Retina (tissue), 1 donor: Measurements from ENCODE around the gene ZHX3.

Experiments used
- DNase-seq: peaks from one replicate; pipeline ENCODE4 v3.0.0-alpha.2; 2016

ZHX3 gene

DNA sequence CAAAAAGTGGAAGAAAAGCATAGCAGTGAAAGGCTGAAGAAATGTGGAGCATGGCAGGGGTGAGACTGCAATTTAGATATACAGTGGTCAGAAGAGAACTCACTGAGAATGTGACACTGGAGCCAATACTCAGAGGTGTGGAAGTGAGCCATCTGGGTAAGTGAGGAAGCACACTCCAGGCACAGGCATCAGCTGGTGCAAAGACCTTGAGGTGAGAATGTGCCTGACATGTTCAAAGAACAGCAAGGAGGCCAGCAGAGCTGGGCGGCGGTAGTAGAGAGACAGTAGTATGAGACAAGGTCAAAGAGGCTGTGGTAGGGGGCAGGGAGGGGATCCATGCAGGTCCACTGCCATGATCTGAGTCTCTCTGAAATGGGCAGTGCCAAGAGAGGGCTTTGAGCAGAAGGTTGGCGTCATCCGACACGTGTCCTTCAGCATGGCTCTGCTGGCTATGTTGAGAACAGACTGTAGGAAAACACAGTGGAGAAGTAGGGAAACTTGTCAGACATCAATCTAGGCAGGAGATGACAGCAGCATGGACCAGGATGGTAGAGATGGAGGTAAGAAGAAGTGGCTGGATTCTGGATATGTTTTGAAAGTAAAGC is 95.8 kb downstream of the ZHX3 start:
- no peak for DNase-seq

DNA sequence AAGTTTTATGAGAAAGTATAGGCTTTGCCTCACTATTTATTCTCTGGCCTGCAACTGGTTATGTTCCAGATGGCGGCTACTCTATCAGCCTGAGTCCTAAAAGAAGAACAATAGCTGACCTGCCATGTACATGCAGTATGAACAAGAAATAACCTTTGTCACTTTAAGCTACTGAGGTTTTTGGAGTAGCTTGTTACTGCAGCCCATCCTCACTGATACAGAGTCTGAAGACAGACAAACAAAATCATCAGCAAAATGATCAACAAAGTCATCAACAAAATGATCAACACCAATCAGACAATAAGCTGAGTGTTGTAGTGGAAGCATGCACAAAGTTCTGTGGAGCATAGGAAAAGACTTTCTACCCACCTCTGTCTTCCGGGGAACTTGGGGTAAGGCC is 97.7 kb downstream of the ZHX3 start:
- no peak for DNase-seq

DNA sequence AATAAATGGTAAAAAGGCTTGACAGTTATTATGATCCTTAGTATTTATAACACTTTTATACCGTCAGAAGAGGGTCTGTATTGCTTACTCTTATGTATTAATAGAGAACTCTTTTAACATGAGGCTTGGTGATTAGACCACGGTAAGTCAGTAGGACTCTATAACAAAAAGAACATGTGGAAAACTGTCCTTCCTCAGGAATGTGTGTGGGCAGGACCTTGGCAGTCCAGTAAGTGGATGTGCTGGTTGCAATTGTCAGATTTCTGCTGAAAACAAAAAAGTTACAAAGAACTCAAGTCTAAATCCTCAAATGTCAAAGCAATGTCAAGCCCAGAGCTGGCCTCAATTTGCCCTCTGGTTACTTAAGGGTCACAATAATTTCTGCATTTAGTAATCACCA is 99.1 kb downstream of the ZHX3 start:
- DNase-seq, result no peak

DNA sequence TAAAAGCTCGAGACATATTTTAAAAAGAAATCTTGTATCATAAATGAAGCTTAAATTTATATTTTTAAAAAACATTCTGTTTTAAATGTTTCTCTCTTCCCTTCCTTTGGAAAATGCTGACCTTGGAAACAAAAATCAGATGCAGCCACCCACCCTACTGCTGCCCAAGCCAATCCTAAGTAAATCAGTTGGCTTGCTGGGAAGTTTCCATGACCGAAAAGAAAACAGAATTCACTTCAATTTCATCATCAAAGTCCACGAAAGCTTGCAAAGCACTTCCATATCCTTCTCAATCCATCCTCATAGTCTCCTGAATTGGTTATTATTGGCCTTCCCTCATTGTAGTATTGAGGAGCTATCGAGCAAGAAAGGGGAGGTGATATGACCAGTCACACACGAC is 100.1 kb downstream of the ZHX3 start:
- no peak for DNase-seq

DNA sequence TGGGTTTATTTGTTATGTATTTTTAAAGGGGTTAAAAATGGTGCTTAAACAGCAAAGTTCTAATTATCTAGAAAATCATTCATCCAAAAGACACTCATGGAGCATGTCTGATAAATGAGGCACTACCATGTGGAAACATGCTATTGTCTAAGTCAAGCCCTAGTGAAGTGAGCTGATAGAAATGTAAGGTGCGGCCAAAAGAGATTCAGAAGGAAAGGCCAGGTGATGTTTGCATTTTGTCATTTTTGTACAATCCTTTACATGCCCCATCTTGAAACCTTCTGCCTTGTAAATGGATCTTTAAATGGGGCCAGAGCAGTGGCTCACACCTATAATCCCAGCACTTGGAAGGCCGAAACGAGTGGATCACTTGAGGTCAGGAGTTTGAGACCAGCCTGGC is 102.9 kb downstream of the ZHX3 start:
- DNase-seq, result no peak

DNA sequence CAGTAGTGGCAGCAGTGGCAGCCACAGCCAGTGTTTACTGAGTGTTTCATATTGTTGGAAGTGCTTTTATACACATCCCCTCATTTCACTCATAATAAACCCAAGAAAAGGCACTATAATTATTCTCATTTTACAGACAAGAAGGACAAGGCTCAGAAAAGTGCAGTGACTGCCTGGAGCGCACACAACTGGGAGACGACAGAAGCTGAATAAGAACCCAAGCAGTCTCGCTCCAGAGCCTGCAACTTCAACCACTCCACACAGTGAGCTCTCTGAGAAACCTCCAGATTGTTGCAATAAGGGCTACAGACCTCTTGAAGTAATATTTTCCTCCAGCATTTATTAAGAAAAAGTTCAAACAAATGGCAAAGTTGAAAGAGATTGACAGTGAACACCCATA is 103.3 kb downstream of the ZHX3 start:
- no peak for DNase-seq

DNA sequence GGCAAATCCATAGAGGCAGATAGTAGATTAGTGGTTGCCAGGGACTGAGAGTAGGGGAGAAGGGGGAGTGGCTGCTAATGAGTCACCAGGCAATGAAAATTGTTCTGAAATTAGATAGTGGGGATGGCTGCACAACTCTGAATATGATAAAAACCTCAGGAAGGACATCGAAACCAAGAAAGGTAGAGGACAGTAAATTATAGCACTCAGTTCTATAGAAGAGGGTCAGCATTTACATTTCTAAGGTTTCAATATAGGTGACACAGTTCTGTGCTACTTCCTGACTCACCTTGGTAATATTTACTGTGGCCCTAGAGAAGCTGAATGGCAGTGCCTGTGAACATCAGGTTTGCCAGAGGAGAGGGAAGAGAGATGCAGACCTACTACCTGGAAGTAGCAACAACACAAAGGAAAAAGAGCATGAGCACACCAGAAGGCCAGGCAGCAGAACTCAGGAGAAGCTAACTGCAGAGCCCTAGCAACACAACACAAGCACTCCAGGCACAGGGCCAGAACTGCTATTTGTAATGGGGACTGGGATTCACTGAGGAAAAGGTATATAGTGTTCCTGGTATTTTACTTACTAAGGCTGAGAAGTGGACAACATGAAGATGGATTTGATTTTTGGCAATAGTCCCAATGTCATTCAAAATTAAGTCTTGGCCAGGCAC is 104.2 kb downstream of the ZHX3 start:
- no peak for DNase-seq

DNA sequence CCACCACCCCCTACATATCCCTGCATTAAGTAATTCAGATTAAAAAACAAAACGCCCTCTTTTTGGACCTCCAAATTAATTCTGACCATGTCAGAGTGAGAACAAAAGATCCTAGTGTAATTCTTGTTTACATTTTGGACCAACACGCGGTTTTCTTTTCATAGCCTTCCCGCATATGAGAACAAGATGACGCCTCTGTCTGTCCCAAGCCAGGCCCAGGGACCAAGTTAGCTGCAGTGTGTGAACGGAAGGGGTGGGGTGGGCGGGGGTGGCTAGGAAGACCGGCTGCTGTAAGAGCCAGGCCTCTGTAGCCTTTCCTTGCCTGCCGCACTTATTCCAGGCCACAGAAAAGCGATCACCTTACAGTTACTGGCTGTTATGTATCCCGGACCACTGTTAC is 112.2 kb downstream of the ZHX3 start:
- DNase-seq, result no peak

DNA sequence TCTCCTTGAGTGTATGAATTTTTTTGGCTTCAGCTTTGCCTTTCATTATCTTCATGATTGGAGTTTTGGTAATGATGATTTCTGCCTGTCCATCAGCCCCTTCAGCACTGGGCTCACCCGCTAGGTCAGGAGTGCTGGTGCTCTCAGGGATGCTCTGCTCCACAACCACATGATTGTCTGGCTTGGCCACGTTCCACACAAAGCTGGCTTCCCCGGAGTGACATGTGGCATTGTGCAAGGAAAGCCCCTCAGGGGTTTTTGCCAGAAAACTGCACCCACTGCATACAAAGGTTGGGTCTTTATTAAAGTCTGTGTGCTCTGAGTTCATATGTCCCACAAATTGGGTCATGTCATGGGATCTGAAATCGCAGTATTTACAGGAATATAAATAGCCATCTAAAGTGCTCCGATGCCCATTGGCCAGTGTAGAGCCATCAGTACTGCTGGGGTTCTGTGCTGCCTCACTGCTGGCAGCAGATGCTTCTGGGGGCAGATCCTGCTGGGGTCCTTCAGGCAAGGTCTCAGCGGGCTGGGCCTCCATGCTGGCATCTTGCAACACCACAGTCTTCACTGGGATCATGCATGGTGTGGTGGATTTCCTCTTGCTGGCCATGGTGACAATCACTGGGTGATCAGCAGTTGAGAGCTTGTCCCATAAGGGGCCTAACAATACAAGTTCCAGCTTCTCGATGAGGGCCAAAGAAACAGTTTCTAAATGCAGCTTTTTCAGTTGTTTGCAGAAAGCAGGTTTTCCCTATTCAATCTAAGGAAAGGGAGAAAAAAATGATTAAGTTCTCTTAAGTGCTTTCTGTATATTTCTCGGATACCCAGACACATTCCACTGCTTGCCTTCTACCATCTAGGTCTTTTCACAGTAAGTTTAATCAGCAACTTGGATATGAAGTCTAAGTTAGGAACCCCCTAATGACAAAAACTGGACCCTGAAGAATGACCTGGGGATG is 112.9 kb downstream of the ZHX3 start:
- DNase-seq, result no peak

DNA sequence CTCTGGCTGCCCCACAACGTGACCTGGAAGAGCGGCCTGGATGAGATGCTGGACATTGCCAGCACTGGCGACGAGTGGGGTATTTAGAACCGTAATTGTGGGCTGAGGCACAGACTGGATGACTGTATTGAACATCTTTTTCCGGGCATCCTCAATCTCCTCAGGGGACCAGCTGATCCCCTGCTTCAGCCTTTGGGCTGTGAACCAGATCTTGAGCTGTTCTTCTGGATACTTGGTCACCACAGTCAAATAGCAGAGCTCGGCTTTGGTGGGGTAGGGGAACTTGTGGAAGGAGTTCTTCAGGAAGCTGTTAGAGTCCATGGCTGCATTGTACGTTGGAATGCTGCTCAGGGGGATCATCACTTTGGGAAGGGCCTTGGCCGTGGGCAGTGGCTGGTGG is 113.9 kb downstream of the ZHX3 start:
- no peak for DNase-seq

DNA sequence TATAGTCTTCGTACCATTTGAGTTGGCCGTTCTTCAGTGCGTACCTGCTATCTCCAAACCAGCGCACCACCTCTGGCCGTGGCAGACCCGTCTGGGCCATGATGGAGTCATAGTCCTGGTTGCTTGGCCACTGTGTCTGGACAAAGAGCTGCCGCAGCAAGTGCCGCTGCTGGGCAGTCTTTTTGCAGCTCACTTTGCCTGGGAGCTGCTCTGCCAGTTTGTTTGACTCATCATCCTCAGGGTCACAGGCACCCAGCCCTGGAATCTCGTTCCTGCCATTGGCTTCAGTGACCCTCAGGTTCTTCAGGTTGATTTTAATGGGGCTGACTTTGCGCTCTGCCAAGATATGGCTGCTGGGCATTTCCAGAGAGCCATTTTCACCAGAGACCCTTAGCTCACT is 115.1 kb downstream of the ZHX3 start:
- DNase-seq, result no peak

DNA sequence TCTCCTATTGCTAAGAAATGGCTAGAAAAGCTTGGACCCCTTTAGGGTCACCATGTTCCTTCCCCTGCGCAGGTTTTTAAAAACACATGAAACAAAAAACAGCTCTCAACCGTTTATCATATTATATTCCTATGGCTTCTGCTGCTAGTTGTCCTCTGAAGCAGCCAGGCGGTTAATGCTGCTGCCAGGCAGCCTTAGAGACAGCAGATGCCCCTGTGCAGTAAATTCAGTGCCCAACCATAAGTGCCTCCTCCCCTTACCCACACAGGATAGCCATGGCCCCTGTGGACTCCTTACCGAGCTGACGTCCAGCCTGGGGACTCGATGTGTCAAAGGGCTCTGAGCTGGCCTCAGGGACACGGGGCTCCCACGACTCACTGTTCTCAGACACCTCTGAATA is 115.8 kb downstream of the ZHX3 start:
- no peak for DNase-seq

DNA sequence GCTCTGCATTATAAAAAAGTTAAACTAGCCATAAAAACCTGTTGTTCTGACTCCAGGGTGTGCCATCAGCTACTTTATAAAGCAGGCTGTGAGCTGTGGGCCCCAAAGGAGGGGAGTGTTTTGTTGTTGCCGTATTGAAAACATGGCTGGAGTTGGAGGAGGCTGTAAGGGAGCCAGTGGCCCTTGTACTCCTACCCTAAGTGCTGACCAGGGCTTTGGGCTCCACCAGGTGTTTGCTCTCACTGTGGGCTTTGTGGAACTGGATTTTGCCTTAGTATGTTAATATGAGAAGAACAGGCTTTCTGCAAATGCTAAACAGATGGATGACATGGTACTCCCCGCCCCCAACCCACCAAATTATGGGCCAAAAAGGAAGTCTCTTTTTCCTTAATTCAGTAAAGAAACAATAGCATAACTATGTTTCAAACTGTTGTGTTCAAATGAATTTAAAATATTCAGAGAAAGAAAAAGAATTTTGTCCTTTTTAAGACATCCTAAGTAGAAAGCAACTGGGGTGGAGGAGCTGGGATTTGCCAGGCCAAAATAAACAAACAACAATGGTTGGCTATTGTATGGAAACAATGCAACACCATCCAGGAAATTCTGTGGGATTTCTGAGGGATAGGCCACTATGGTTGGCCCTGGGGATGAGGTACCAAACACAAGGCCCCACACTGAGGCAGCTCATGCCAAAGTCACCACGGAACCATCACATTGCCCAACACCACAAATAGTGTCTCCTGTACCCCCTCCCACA is 116.9 kb downstream of the ZHX3 start:
- no peak for DNase-seq

DNA sequence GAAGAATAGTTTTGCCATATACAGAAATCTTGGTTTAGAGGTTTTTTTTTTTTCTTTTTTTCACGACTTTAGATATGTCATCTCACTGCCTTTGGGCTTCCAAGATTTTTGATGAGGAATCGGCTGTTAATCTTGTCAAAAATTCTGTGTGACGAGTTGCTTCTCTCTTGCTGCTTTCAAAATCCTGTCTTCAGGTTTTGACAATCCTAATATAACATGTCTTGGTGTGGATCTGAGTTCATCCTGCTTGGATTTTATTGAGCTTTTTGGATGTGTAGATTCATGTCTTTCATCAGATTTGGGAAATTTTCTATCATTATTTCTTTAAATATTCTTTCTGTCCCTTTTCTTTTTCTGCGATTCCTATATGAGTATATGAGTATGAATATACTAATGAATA is 119.1 kb downstream of the ZHX3 start:
- DNase-seq, result no peak

DNA sequence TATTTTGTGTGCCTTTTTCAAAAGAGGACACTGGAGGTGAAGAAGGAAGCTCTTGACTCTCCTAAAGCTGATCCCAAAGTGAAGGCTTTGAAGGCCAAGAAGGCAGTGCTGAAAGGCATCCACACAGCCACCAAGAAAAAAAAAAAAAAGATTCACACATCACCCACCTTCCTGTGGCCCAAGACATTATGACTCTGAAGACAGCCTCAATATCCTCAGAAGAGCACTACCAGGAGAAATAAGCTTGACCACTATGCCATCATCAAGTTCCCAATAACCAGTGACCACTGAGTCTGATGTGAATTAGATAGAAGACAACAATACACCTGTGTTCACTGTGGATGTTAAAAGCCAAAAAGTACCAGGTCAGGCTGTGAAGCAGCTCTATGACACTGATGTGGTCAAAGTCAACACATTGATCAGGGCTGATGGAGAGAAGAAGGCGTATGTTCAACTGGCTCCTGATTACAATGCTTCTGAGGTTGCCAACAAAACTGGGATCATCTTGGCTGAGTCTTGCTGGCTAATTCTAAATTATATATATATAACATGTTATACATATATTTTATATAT is 120.8 kb downstream of the ZHX3 start:
- no peak for DNase-seq

DNA sequence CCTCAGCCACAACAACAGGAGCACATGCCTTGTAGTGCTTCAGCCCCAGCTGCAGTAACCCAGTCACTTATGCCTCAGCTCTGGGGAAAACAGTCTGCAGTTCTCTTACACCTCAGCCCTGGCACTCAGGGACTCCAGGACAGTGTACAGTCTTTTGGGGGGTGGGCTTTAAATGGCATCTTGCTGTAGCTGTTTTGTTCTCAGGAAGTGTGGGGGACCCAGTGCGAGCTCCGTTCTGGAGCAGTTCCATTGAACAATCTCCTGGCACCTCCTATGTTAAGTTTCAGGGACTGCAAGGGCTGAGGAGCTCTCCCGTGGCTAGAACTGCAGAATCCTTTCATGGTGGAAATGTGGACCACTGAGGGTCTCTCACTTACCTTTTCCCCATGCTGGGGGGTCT is 125.0 kb downstream of the ZHX3 start:
- DNase-seq, result no peak

DNA sequence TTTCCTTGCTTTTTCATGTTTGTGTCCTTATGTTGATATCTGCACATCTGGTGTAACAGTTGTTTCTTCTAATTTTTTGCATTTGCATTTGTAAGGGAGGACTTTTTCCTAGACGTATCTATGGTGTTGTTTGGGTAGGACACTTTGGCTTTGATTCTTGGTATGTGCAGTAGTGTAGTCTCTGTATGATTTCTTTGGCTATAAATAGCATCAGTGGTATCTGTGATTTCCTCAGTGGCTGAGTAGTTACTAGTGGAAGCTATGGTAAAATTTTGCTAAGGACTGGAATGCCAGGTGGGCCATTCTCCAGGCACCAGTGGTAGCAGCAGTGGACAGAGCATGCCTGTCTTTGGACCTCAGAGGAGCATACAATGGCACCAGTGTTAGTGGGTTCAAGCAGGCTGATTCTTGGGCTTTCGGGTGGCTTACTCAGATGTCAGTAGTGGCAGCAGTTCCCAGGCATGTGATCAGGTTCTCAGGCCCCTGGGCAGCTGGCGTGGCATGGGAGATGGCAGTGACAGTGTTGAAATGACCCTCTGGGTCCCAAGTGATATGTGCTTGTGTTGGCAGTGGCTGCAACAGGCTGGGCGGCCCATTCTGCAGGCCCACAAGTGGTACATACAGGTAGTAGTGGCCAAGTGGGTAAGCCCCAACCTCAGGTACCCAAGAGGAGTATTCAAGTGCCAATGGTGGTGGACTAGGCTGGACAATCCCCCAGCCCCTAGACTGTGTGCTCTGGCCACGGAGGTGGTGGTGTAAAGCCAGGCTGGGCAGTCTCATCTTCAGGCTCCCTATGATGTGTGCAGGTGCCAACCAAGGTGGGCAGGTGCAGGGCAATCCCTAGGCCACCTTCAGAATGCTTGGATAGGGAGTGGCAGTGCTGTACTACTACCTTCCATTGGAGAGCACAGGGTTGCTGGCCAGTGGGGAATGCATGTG is 125.7 kb downstream of the ZHX3 start:
- no peak for DNase-seq

DNA sequence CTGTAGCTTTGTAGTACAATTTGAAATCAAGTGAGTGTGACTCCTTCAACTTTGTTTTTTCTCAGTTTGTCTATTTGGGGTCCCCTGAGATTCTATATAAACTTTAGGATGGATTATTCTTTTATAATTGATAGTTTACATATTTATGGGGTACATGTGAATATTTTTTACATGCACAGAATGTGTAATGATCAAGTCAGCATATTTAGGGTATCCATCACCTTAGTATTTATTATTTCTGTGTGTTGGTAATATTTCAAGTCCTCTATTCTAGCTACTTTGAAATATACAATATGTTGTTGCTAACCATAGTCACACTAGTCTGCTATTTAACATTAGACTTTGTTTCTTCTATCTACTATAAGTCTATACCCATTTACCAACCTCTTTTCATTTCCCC is 129.9 kb downstream of the ZHX3 start:
- no peak for DNase-seq

DNA sequence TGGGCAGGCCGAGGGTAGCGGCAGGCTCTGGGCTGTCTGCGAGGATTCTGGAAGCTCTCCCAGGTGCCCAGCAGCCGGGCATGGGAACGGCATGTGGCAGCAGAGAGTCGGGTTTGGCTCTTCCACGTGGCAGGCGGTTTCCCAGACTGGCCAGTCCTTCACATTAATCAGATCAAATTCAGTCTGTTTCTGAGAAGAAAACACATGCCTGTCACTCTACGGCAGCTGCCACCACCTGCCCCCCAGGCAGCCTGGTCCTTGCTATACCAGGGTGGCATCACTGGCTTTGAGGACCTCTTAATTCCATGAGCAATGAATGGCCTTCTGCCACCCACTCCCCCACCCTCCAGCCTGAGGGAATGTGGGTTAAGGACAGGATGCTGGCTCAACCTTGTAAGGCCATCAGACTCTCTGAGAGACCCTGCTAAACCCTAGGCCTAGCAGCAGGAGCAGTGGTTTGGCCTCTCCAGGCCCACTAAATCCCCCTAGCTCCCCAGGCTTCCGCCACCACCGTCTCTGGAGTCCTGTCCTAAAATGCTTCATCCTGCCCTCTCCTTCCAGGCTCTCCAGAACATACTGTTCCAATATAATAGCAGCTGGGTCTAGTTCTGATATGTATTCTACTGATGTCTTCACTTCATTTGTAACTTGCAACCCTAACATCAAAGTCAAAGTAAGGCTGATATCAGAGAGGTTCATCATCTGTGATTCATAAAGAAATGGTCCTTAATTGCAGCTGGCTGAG is 132.3 kb downstream of the ZHX3 start:
- no peak for DNase-seq

DNA sequence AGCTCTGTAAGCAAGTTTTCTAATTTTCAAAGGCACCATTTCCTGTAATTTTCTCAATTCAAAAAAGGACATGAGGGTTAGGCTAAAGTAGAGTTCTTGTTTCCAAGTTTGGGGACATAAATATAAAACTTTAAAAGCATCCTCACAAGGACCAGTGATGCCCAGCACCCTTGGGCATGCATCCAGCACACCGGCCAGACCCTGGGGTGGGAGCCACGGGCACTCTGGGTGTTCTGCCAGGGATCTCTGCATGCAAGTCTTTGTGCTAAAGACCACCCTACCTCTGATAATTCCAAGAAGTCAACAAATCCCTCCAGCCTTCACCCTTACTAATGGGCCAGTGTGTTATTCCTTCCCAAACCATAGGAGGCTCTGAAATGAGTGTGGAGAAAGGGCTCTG is 133.7 kb downstream of the ZHX3 start:
- no peak for DNase-seq

DNA sequence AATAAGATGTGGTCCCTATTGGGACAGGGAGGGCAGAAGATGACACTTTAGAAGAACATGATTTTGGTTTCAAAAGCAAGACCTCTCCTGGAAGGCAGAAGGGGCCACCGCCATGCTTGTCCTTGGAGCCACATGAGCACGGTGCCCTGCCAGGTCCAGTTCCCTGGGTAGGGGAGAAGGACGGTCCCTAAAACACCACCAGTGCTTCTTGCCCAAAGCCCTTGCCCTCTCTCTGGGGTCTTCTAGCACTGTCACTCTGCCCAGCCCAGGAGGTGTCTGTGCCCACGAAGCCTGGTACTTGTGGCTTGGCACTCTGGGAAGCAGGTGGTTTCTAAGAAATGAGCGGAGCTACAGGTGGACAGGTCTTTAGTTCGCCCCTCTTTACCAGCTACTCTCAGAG is 134.1 kb downstream of the ZHX3 start:
- no peak for DNase-seq
